ENCODE results near the gene COL21A1.
"Not testable (repeated sequence)": the region's sequence is repeated elsewhere in the genome, so short reads cannot be mapped to it uniquely, and the experiment has no call there.

DNA sequence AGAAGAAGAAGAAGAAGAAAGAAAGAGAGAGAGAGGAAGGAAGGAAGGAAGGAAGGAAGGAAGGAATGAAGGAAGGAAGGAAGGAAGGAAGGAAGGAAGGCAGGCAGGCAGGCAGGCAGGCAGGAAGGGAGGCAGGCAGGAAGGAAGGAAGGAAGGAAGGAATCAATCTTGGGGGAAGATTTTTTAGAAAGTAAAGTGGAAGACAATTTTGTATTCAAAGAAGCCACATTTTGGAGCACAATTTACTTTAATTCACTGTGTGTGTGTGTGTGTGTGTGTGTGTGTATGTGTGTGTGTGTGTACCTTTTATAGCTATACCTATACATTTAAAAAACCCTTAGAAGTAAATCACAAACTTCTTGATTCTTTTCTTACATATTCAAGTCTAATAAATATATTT is 13.2 kb upstream of the COL21A1 start:
- not testable (repeated sequence) for TF ChIP-seq CTCF (IDR thresholded peaks at IDR 0.05); POLR2AphosphoS5 (IDR thresholded peaks at IDR 0.05; ENCODE audit: low read depth, low read length); TCF7L2 (IDR thresholded peaks at IDR 0.05; ENCODE audit: low read depth, low read length); SIN3A (IDR thresholded peaks at IDR 0.05; ENCODE audit: borderline replicate concordance, insufficient read depth, low read depth, low read length)
- TF ChIP-seq, protein P1, sequence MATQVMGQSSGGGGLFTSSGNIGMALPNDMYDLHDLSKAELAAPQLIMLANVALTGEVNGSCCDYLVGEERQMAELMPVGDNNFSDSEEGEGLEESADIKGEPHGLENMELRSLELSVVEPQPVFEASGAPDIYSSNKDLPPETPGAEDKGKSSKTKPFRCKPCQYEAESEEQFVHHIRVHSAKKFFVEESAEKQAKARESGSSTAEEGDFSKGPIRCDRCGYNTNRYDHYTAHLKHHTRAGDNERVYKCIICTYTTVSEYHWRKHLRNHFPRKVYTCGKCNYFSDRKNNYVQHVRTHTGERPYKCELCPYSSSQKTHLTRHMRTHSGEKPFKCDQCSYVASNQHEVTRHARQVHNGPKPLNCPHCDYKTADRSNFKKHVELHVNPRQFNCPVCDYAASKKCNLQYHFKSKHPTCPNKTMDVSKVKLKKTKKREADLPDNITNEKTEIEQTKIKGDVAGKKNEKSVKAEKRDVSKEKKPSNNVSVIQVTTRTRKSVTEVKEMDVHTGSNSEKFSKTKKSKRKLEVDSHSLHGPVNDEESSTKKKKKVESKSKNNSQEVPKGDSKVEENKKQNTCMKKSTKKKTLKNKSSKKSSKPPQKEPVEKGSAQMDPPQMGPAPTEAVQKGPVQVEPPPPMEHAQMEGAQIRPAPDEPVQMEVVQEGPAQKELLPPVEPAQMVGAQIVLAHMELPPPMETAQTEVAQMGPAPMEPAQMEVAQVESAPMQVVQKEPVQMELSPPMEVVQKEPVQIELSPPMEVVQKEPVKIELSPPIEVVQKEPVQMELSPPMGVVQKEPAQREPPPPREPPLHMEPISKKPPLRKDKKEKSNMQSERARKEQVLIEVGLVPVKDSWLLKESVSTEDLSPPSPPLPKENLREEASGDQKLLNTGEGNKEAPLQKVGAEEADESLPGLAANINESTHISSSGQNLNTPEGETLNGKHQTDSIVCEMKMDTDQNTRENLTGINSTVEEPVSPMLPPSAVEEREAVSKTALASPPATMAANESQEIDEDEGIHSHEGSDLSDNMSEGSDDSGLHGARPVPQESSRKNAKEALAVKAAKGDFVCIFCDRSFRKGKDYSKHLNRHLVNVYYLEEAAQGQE (IDR thresholded peaks at IDR 0.05; ENCODE audit: insufficient read depth in 1 of 2, low read depth in 2 of 2, low read length in 1 of 2): not testable (repeated sequence)

All from Panc1 (cell line).